H9 (cell line): Measurements from ENCODE around the gene LRRK1. TPM values are rescaled to one million over a fixed set of nuclear protein-coding genes. Genes with fewer than 3 reads are reported as not detected.

Source experiments
- DNase-seq: peaks from one replicate; pipeline ENCODE4 v3.0.0-alpha.2; 2017
- H2AFZ ChIP-seq: one replicate; pipeline ENCODE4 v1.6.1; 2013; ENCODE audit warnings: mild to moderate bottlenecking, low read length, control low read depth, moderate library complexity
- H2AK5ac ChIP-seq: 2 replicates; pipeline ENCODE4 v1.6.1; 2013; ENCODE audit warnings: low read length, control low read depth, mixed read lengths; ENCODE audit not compliant: insufficient read length
- H2BK120ac ChIP-seq: one replicate; pipeline ENCODE4 v1.6.1; 2013; ENCODE audit warnings: low read depth, mild to moderate bottlenecking, low read length, control low read depth, inconsistent platforms; ENCODE audit not compliant: poor library complexity, severe bottlenecking
- H2BK12ac ChIP-seq: 2 replicates; pipeline ENCODE4 v1.6.1; 2013; ENCODE audit warnings: low read length, control low read depth, mixed read lengths, low read depth; ENCODE audit not compliant: insufficient read length
- H2BK15ac ChIP-seq: 2 replicates; pipeline ENCODE4 v1.6.1; 2013; ENCODE audit warnings: low read depth, low read length, control low read depth
- H2BK20ac ChIP-seq: one replicate; pipeline ENCODE4 v1.6.1; 2013; ENCODE audit warnings: low read depth, mild to moderate bottlenecking, low read length, control low read depth, inconsistent platforms; ENCODE audit not compliant: poor library complexity, severe bottlenecking
- H2BK5ac ChIP-seq: 2 replicates; pipeline ENCODE4 v1.6.1; 2013; ENCODE audit warnings: low read length, control low read depth, mixed read lengths; ENCODE audit not compliant: insufficient read length
- H3K14ac ChIP-seq: 2 replicates; pipeline ENCODE4 v1.6.1; 2013; ENCODE audit warnings: low read length, control low read depth; ENCODE audit not compliant: insufficient read depth
- H3K18ac ChIP-seq: 2 replicates; pipeline ENCODE4 v1.6.1; 2013; ENCODE audit warnings: low read depth, mild to moderate bottlenecking, mixed read lengths, low read length, control low read depth; ENCODE audit not compliant: insufficient read length
- H3K23ac ChIP-seq: 2 replicates; pipeline ENCODE4 v1.6.1; 2013; ENCODE audit warnings: low read length, control low read depth, mixed read lengths, low read depth; ENCODE audit not compliant: insufficient read length
- H3K23me2 ChIP-seq: 2 replicates; pipeline ENCODE4 v1.6.1; 2013; ENCODE audit warnings: low read depth, mild to moderate bottlenecking, mixed read lengths, low read length, control low read depth; ENCODE audit not compliant: insufficient read length, poor library complexity, severe bottlenecking
- H3K27ac ChIP-seq: 2 replicates; pipeline ENCODE4 v1.5.1; 2013; ENCODE audit warnings: low read length, control low read depth, mixed read lengths, low read depth; ENCODE audit not compliant: insufficient read length
- H3K27me3 ChIP-seq: 2 replicates; pipeline ENCODE4 v1.6.1; 2013; ENCODE audit warnings: low read length, control low read depth, inconsistent platforms; ENCODE audit not compliant: insufficient read depth
- H3K4ac ChIP-seq: 2 replicates; pipeline ENCODE4 v1.6.1; 2013; ENCODE audit warnings: low read depth, mild to moderate bottlenecking, control low read depth, inconsistent platforms, low read length, moderate library complexity
- H3K4me1 ChIP-seq: 2 replicates; pipeline ENCODE4 v1.6.1; 2013; ENCODE audit warnings: low read length, control low read depth, inconsistent platforms; ENCODE audit not compliant: insufficient read depth
- H3K4me2 ChIP-seq: 2 replicates; pipeline ENCODE4 v1.6.1; 2013; ENCODE audit warnings: low read length, control low read depth, mixed read lengths; ENCODE audit not compliant: insufficient read length, insufficient read depth
- H3K56ac ChIP-seq: 2 replicates; pipeline ENCODE4 v1.6.1; 2013; ENCODE audit warnings: low read depth, mild to moderate bottlenecking, mixed read lengths, low read length, control low read depth; ENCODE audit not compliant: insufficient read length
- H3K79me1 ChIP-seq: 2 replicates; pipeline ENCODE4 v1.6.1; 2013; ENCODE audit warnings: low read depth, mild to moderate bottlenecking, moderate library complexity, low read length, control low read depth, inconsistent platforms; ENCODE audit not compliant: insufficient read depth, poor library complexity, severe bottlenecking
- H3K79me2 ChIP-seq: 2 replicates; pipeline ENCODE4 v1.6.1; 2013; ENCODE audit warnings: low read length, control low read depth, inconsistent platforms; ENCODE audit not compliant: insufficient read depth
- H3K9ac ChIP-seq: 2 replicates; pipeline ENCODE4 v1.6.1; 2013; ENCODE audit warnings: low read length, control low read depth, mixed read lengths; ENCODE audit not compliant: insufficient read length; ENCODE audit errors: extremely low read depth
- H3K9me3 ChIP-seq: one replicate; pipeline ENCODE4 v1.6.1; 2013; ENCODE audit warnings: low read depth, low read length, inconsistent platforms; ENCODE audit not compliant: control insufficient read depth
- H3T11ph ChIP-seq: one replicate; pipeline ENCODE4 v1.6.1; 2013; ENCODE audit warnings: mild to moderate bottlenecking, low read length, control low read depth, inconsistent platforms
- H4K20me1 ChIP-seq: one replicate; pipeline ENCODE4 v1.6.1; 2013; ENCODE audit not compliant: control insufficient read depth, insufficient read length, insufficient read depth
- H4K5ac ChIP-seq: 2 replicates; pipeline ENCODE4 v1.6.1; 2013; ENCODE audit warnings: low read depth, mild to moderate bottlenecking, mixed read lengths, low read length, control low read depth; ENCODE audit not compliant: insufficient read length
- H4K8ac ChIP-seq: replicated peaks from 2 replicates; pipeline ENCODE4 v1.6.1; 2013; ENCODE audit warnings: low read length, control low read depth, mixed read lengths, low read depth; ENCODE audit not compliant: insufficient read length
- H4K91ac ChIP-seq: 2 replicates; pipeline ENCODE4 v1.6.1; 2013; ENCODE audit warnings: low read depth, mild to moderate bottlenecking, moderate library complexity, mixed read lengths, low read length, control low read depth; ENCODE audit not compliant: insufficient read length
- H3K27ac Mint-ChIP-seq, 3 experiments: 2 replicates in 2 of 3; 3 replicates in 1 of 3; pipeline ENCODE4 v1.8.0; 2020 to 2021; ENCODE audit warnings: mixed read lengths in 3 of 3, mild to moderate bottlenecking in 1 of 3, moderate library complexity in 1 of 3
- H3K27me3 Mint-ChIP-seq: 2 replicates; pipeline ENCODE4 v1.8.0; 2021; ENCODE audit warnings: low read depth, mild to moderate bottlenecking, moderate library complexity, mixed read lengths
- H3K36me3 Mint-ChIP-seq, 3 experiments: 2 replicates in 2 of 3; 3 replicates in 1 of 3; pipeline ENCODE4 v1.8.0; 2020 to 2021; ENCODE audit warnings: low read depth in 3 of 3, mixed read lengths in 3 of 3; ENCODE audit not compliant: insufficient read depth in 1 of 3
- H3K4me1 Mint-ChIP-seq, 2 experiments: 2 replicates each; pipeline ENCODE4 v1.8.0; 2020; ENCODE audit warnings: mixed read lengths in 2 of 2
- H3K4me3 Mint-ChIP-seq, 2 experiments: 2 replicates in 1 of 2; 3 replicates in 1 of 2; pipeline ENCODE4 v1.8.0; 2020 to 2021; ENCODE audit warnings: mild to moderate bottlenecking in 2 of 2, mixed read lengths in 2 of 2, moderate library complexity in 1 of 2
- H3K9me3 Mint-ChIP-seq, 2 experiments: 2 replicates in 1 of 2; 3 replicates in 1 of 2; pipeline ENCODE4 v1.8.0; 2020; ENCODE audit warnings: mild to moderate bottlenecking in 2 of 2, mixed read lengths in 2 of 2, moderate library complexity in 1 of 2
- WGBS: extraction: QIAGEN DNeasy Blood & Tissue Kit; methylation state at CpG from one replicate; pipeline ENCODE4 v1.1.7; 2013; ENCODE audit warnings: missing lambda C conversion rate, low lambda C conversion rate, mixed read lengths; ENCODE audit not compliant: insufficient read length; ENCODE audit errors: extremely low coverage; 5-methylcytosine and 5-hydroxymethylcytosine counted together
- total RNA-seq: library from RNA; stranded (reverse); gene quantifications from 2 replicates; pipeline ENCODE4 v1.2.1, GENCODE V29; 2021
- TF ChIP-seq, protein P1 (sequence below): fragments of 200-600 bp; sonication (generic); conservative IDR thresholded peaks from 3 replicates; pipeline ENCODE4 v1.8.0; 2021; ENCODE audit warnings: antibody characterized with exemption, mild to moderate bottlenecking

Gene LRRK1
- total RNA-seq, 1 experiment from 2014 or later = 4.0 TPM

GRCh38 chr15:101103598-101103997 is 184.4 kb downstream of the LRRK1 start:
- Histone ChIP-seq H3K27me3 (no peaks in the 10 kb centered on the region), H2AFZ (no peak overlapping the region), H3K79me2 (no peaks in the 10 kb centered on the region), H3K79me1 (no peaks in the 10 kb centered on the region), H3K56ac (no peak overlapping the region), H3K23me2 (no peaks in the 10 kb centered on the region), H4K20me1 (no peaks in the 10 kb centered on the region), H3K9ac (no peak overlapping the region), H4K5ac (no peak overlapping the region), H3K23ac (no peak overlapping the region), H4K91ac (no peak overlapping the region), H3K4ac (no peak overlapping the region), H2BK12ac (no peak overlapping the region), H2BK15ac (no peak overlapping the region), H4K8ac (no peak overlapping the region), H3T11ph (no peak overlapping the region), H3K18ac (no peak overlapping the region), H3K27ac (no peak overlapping the region), H3K4me2 (no peak overlapping the region), H2AK5ac (no peak overlapping the region), H3K4me1 (no peaks in the 10 kb centered on the region), H2BK120ac (no peak overlapping the region), H3K9me3 (no peaks in the 10 kb centered on the region), H3K14ac (no peak overlapping the region; the same call in 1 of the 2 replicates), H2BK20ac (no peak overlapping the region), H2BK5ac (no peak overlapping the region)
- Mint-ChIP-seq H3K4me1 (peaks cover 12 to 14% of the 10 kb centered on the region in 2 experiments), H3K9me3 (no peaks in the 10 kb centered on the region; a peak in 1 of 5 replicates), H3K27ac (peak overlapping the region in 1 of 3 experiments; percentile 72; a peak in 1 of 7 replicates), H3K36me3 (no peaks in the 10 kb centered on the region; a peak in 1 of 7 replicates), H3K4me3 (no peak overlapping the region), H3K27me3 (no peaks in the 10 kb centered on the region)
- no peak for DNase-seq
- TF ChIP-seq, protein P1, sequence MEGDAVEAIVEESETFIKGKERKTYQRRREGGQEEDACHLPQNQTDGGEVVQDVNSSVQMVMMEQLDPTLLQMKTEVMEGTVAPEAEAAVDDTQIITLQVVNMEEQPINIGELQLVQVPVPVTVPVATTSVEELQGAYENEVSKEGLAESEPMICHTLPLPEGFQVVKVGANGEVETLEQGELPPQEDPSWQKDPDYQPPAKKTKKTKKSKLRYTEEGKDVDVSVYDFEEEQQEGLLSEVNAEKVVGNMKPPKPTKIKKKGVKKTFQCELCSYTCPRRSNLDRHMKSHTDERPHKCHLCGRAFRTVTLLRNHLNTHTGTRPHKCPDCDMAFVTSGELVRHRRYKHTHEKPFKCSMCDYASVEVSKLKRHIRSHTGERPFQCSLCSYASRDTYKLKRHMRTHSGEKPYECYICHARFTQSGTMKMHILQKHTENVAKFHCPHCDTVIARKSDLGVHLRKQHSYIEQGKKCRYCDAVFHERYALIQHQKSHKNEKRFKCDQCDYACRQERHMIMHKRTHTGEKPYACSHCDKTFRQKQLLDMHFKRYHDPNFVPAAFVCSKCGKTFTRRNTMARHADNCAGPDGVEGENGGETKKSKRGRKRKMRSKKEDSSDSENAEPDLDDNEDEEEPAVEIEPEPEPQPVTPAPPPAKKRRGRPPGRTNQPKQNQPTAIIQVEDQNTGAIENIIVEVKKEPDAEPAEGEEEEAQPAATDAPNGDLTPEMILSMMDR = no peak
- no CpG with 5 or more reads among the region's 8 CpGs for WGBS
